ENCODE data around the gene FARP1. TPM values are rescaled to one million over a fixed set of nuclear protein-coding genes. Genes with fewer than 3 reads are reported as not detected.

Gene FARP1
- total and polyA plus RNA-seq, 2 of the 8 experiments (the other 6 are each of a cell fraction or from before 2014, with no cell fraction given) = 24.7 to 104 TPM

DNA sequence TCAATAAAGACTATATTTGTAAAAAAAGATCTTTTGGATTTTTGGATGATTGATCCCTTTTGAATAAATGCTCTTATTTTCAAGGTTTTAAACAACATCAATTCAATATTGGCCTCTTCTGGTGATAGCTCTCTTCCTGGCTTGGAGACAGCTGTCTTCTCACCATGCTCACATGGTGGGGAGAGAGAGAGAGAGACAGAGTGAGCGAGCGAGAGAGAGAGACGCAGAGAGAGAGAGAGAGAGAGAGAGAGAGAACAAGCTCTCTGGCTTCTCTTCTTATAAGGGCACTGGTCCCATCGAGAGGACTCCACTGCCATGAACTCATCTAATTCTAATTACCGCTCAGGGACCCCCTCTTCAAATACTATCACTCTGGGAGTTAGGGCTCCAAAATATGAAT lies 32.1 kb upstream of the FARP1 start:
- H4K20me1 ChIP-seq (replicated peaks in 1 of 2; ENCODE audit: control insufficient read depth in 1 of 2, insufficient read depth in 2 of 2, low read length in 2 of 2) = no peaks in the 10 kb centered on the region
- no peak overlapping the region for H3K18ac ChIP-seq (ENCODE audit: extremely low read depth, low read length)
- no peak overlapping the region for H3K56ac ChIP-seq (replicated peaks; ENCODE audit: insufficient read length, low read depth, low read length)
- no peak overlapping the region for H2BK12ac ChIP-seq (ENCODE audit: low read depth, low read length)
- no peak overlapping the region for H4K8ac ChIP-seq (ENCODE audit: extremely low read depth, insufficient read depth, low read length)
- no peak for FAIRE-seq
- no peak overlapping the region for H2BK5ac ChIP-seq (ENCODE audit: low read depth, low read length)
- no peak overlapping the region for H3K4ac ChIP-seq (replicated peaks; ENCODE audit: insufficient read length, low read depth, low read length)
- CTCF ChIA-PET (ENCODE audit: partially characterized antibody) = no interaction called here
- no peak overlapping the region for H3K4me2 ChIP-seq (ENCODE audit: insufficient read depth in 1 of 2, low read depth in 2 of 2, low read length in 2 of 2)
- no peaks in the 10 kb centered on the region for H3K79me2 ChIP-seq (ENCODE audit: control insufficient read depth in 1 of 2, insufficient read depth in 2 of 2, low read length in 2 of 2)
- no peaks in the 10 kb centered on the region for H3K27me3 ChIP-seq (replicated peaks in 1 of 4; ENCODE audit: control insufficient read depth in 3 of 4, extremely low read depth in 1 of 4, insufficient read depth in 3 of 4, low read length in 3 of 4)
- no peak overlapping the region for H2BK120ac ChIP-seq (replicated peaks; ENCODE audit: low read depth, low read length)
- no peak overlapping the region for H4K5ac ChIP-seq (ENCODE audit: insufficient read length, low read depth, low read length)
- no peaks in the 10 kb centered on the region for H3K36me3 ChIP-seq (ENCODE audit: control insufficient read depth in 2 of 4, insufficient read depth in 4 of 4, low read length in 3 of 4)
- TF ChIP-seq KDM1A (IDR thresholded peaks at IDR 0.05; ENCODE audit: borderline replicate concordance, low read length) = no peak
- no peak for TF ChIP-seq CTBP2 (IDR thresholded peaks at IDR 0.05; ENCODE audit: borderline replicate concordance, insufficient read depth, insufficient read length, low read length)
- TF ChIP-seq TAF1 (IDR thresholded peaks at IDR 0.05; ENCODE audit: low read depth, low read length) = no peak
- TF ChIP-seq TEAD4 (IDR thresholded peaks at IDR 0.05; ENCODE audit: low read depth, low read length) = no peak
- no peak for TF ChIP-seq SAP30 (IDR thresholded peaks at IDR 0.05; ENCODE audit: insufficient read depth, insufficient replicate concordance, low read length)
- no peak for TF ChIP-seq EP300 (IDR thresholded peaks at IDR 0.05; ENCODE audit: borderline replicate concordance in 1 of 2, low read depth in 2 of 2, low read length in 2 of 2)
- no peak for TF ChIP-seq EZH2 (IDR thresholded peaks at IDR 0.05; ENCODE audit: low read depth, low read length, severe bottlenecking)
- TF ChIP-seq PHF8 (conservative IDR thresholded peaks at IDR 0.05; ENCODE audit: low read depth, low read length) = no peak
- no peak for TF ChIP-seq POU5F1 (IDR thresholded peaks at IDR 0.05; ENCODE audit: low read depth, low read length)
- TF ChIP-seq SUZ12 (IDR thresholded peaks at IDR 0.05; ENCODE audit: low read length) = no peak
- TF ChIP-seq, protein P1, sequence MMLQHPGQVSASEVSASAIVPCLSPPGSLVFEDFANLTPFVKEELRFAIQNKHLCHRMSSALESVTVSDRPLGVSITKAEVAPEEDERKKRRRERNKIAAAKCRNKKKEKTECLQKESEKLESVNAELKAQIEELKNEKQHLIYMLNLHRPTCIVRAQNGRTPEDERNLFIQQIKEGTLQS (IDR thresholded peaks at IDR 0.05; ENCODE audit: insufficient read depth, low read depth, low read length) = no peak
- TF ChIP-seq CBX8 (IDR thresholded peaks at IDR 0.05; ENCODE audit: borderline replicate concordance, low read depth, low read length) = no peak
- no peak overlapping the region for H3K23ac ChIP-seq (ENCODE audit: insufficient read length)
- no peaks in the 10 kb centered on the region for H3K4me1 ChIP-seq (replicated peaks in 1 of 4; ENCODE audit: control insufficient read depth in 3 of 4, insufficient read depth in 4 of 4, low read length in 3 of 4)
- H3K79me1 ChIP-seq (ENCODE audit: low read depth, low read length) = no peaks in the 10 kb centered on the region
- no peak overlapping the region for H2BK15ac ChIP-seq (ENCODE audit: low read length)
- no peak overlapping the region for H2AK5ac ChIP-seq (ENCODE audit: low read depth, low read length)
- WGBS, 2 experiments (ENCODE audit: extremely low coverage in 1 of 2, insufficient coverage in 1 of 2, insufficient read length in 1 of 2, insufficient replicate concordance in 2 of 2, low coverage in 1 of 2, low lambda C conversion rate in 2 of 2, missing lambda C conversion rate in 1 of 2) = 83% methylated on average over 4 of the region's 5 CpGs; no CpG with 5 or more reads in 1 of the 2 experiments
- no peak overlapping the region for H2BK20ac ChIP-seq (ENCODE audit: low read length)
- H2AFZ ChIP-seq (ENCODE audit: low read length) = no peak overlapping the region
- no peak overlapping the region for H3K4me3 ChIP-seq (ENCODE audit: extremely low read depth in 1 of 4, insufficient read depth in 2 of 4, low read depth in 3 of 4, low read length in 4 of 4)
- H4K91ac ChIP-seq (replicated peaks; ENCODE audit: insufficient read length, low read length) = no peak overlapping the region
- POLR2A ChIA-PET (ENCODE audit: partially characterized antibody) = no interaction called here
- no peaks in the 10 kb centered on the region for H3K23me2 ChIP-seq (ENCODE audit: low read depth, low read length)
- no peak overlapping the region for H3K9ac ChIP-seq (replicated peaks in 1 of 4; ENCODE audit: extremely low read depth in 1 of 4, low read depth in 3 of 4, low read length in 3 of 4)
- H3K14ac ChIP-seq (ENCODE audit: insufficient read length) = no peak overlapping the region
- H3K27ac ChIP-seq (ENCODE audit: low read depth, low read length) = no peak overlapping the region
- H3K9me3 ChIP-seq (ENCODE audit: insufficient read depth in 2 of 2, low read depth in 1 of 2, low read length in 1 of 2) = no peaks in the 10 kb centered on the region; a peak in 1 of 4 replicates
- no peak for DNase-seq (ENCODE audit: low read depth in 1 of 2, low spot score in 2 of 2)

All from H1 (cell line).